H1 (cell line): ENCODE data around the gene CAMKMT. TPM values are rescaled to one million over a fixed set of nuclear protein-coding genes. Genes with fewer than 3 reads are reported as not detected.

ENCODE experiments used
- ASH2L ChIP-seq: fragments of 200-600, 300-600 bp; sonication (generic); IDR thresholded peaks from one replicate; pipeline ENCODE4 v1.7.1; 2017; ENCODE audit warnings: low read length
- CBX5 ChIP-seq: fragments of 300-800, 300-1000 bp; sonication (generic); IDR thresholded peaks from 2 replicates; pipeline ENCODE4 v1.7.1; 2016; ENCODE audit warnings: antibody characterized with exemption, low read length, low read depth
- CHD7 ChIP-seq: fragments of 300-600 bp; sonication (generic); IDR thresholded peaks from 2 replicates; pipeline ENCODE4 v1.7.1; 2012; ENCODE audit warnings: low read length, moderate library complexity, mild to moderate bottlenecking, inconsistent platforms; ENCODE audit not compliant: insufficient replicate concordance
- E2F6 ChIP-seq: IDR thresholded peaks from 2 replicates; pipeline ENCODE4 v1.6.1; 2012; ENCODE audit warnings: inconsistent platforms
- GTF2F1 ChIP-seq: IDR thresholded peaks from 2 replicates; pipeline ENCODE4 v1.6.1; 2012; ENCODE audit warnings: low read depth, low read length, improper control_type of control experiment, borderline replicate concordance
- KDM4A ChIP-seq: IDR thresholded peaks from one replicate; pipeline ENCODE4 v1.7.1; 2012; ENCODE audit warnings: low read depth, mild to moderate bottlenecking, moderate library complexity, low read length, inconsistent platforms; ENCODE audit not compliant: severe bottlenecking
- SRF ChIP-seq: IDR thresholded peaks from 2 replicates; pipeline ENCODE4 v1.6.1; 2011; ENCODE audit warnings: mild to moderate bottlenecking, low read depth, low read length, moderate library complexity
- ZNF274 ChIP-seq: IDR thresholded peaks from 2 replicates; pipeline ENCODE4 v1.7.0; 2012; ENCODE audit warnings: low read length, borderline replicate concordance; ENCODE audit errors: extremely low read depth
- polyA plus RNA-seq, 7 experiments: library from polyadenylated mRNA; depleted of rRNA in 3 of 7; stranded (reverse) in 5 of 7; unstranded in 2 of 7; fragments of >200 nt in 5 of 7; fragments of 200-250 nt in 2 of 7; gene quantifications; 1 replicate in 5 of 7; 2 replicates in 1 of 7; 4 replicates in 1 of 7; pipeline versions ENCODE4 v1.2.1 to v1.2.3, GENCODE V29; 2011 to 2013; ENCODE audit warnings: missing spikeins in 2 of 7, mixed read lengths in 2 of 7
- total RNA-seq: library from RNA; stranded (reverse); fragmentation: NEBNext Ultra II Directional; extraction: Animal tissue kit (Norgen Biotek cat#: 25700); gene quantifications from 2 replicates; pipeline ENCODE4 v1.2.1, GENCODE V29; 2021

Gene CAMKMT
- total and polyA plus RNA-seq, 2 of the 8 experiments (the other 6 are each of a cell fraction or from before 2014, with no cell fraction given), result 14.7 to 22.4 TPM

- TF ChIP-seq CHD7 (no peak), E2F6 (no peak), KDM4A (no peak), ZNF274 (no peak), ASH2L (no peak), SRF (no peak), GTF2F1 (no peak), CBX5 (no peak)
- TF ChIP-seq, all 59 proteins: peak for 0
Observed at GRCh38 chr2:44616667-44617155, 255.0 kb downstream of the CAMKMT start (continued).
